Measurements from ENCODE around the gene SH3PXD2A.

The SH3PXD2A gene

DNA sequence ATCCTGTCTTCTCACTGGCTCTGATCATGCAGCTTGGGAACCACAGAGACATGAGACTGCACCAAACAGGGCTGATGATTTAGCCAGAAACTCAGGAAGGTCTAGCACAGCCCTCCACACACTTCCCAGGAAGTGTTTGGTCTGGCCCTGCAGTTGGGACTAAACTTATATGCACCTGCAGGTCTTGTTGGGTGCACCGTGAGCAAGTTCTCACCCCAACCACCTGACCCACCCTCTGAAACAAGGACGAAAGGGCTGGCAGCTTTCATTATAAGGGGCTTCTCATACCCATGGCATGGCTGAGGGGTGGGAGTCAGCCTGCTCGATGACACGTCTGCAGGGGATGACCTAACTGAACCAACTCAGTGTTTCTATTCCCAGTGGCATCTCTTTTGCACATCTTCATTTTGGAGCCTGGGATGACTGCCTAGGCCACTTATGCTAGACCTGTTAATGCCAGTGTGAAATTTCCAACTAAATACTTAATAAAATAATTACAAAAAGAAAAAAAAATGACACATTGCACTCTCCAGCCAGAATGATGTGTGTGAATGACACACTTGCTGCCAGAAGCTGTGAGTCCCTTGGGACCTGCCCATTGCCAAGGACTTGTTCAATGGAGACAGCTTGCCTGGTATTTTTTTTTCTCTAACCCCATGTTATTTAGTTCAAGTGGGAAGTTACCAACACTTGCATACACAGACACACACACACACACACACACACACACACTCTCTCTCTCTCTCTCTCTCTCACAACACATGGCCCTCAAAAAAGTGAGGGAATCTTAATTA lies 259.2 kb downstream of the SH3PXD2A start:
- DNase-seq: no peak

DNA sequence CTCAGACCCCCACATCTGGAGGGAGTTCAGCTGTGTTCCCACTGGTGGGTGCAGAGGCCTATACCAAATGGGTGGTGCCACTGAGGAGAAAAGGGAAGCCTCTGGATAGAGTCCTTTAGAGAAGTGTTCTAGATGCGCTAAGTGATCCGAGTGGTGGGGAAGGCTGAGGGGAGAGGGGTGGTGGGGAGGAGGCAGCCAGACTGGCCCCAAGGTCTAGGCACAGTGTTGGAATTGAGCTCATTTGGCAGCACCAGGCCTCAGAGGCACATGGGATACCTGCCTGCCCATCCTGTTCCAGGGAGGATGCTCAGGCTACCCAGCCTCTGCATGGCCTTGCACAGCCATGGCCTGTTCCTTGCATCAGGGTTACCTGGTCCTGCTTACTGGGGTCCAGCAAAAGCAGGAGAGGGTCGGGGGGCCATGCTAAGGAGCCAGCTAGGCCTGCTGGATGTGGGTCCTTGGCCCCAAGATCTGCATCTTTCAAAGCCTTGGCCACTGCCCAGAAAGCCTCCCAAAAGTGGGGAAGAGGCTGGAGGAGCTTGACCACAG lies 262.3 kb downstream of the SH3PXD2A start:
- no peak for DNase-seq

DNA sequence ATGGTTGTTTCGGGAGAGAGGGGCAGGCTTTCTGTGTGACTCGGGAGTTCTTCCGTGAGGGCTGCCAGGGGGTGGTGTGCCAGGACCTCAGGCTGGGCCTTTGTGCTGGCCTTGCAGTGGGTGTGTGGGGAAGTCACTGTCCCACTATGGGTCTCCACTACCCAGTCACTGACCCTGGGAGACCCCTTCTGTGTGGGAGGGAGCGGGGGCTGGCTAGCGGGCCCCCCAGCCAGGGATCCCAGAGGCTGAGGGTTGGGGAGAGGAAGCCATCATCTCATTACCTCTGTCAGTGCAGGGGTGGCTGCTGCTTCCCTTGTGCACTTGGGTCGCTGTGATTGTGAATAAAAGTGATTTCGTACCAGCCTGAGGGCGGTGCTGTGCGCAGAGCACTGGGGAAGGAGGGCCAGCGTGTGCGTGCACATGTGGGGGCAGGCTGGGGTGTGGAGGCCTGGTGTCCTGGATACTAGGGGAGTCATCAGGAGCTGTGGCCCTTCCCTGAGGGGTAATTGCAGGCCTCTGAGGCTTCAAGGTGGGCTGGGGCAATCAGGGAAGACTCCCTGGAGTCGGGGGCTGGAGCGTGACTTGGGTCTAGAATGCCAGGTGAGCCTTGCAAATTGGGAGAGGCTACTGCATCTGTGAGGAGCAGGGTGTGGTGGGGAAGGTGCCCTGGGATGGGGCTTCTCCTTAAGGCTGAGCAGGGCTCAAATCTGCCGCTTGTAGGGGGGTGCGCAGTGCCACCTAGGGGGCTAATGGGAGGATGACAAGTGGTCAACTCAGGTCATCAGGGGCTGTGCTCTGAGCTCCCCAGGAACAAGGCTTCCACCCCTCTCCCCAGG lies 263.0 kb downstream of the SH3PXD2A start:
- no peak for DNase-seq

DNA sequence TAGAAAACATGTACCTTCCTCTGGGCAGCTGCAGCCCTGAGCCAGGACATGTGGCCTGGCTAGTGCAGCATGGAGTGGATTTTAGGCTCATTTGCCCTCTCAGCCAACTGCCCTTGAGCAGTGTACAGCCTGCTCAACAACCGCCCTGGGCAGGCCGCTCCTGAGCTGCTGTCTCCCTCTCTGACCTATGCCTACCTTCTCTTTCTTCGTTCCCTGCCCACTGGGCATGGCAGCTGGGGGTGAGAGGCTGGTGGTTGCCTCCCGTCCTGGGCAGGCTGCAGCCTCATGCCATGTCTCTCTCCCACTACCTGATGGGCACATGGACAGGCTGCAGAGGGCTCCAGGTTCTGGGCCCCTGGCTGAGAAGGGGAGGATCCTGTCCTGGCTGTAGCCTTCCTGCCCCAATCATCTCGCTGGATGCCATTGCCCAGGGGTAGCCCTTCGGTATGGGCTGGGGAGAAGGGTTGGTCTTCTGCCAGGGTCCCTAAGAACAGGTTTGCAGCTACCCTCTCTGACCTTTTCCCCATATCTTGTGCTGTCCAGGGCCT lies 264.6 kb downstream of the SH3PXD2A start:
- DNase-seq: no peak

DNA sequence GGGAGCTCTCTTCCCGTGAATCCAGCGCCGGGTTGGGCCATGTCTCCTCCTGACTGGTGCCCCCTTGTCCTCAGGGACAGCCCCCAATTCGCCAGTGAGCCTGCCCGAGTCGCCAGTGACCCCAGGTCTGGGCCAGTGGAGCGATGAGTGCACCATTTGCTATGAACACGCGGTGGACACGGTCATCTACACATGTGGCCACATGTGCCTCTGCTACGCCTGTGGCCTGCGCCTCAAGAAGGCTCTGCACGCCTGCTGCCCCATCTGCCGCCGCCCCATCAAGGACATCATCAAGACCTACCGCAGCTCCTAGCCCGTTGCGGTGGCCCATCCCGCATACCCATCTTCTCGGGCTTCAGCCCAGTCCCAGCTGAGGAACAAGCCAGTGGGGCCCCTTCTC lies 265.3 kb downstream of the SH3PXD2A start:
- DNase-seq: no peak

DNA sequence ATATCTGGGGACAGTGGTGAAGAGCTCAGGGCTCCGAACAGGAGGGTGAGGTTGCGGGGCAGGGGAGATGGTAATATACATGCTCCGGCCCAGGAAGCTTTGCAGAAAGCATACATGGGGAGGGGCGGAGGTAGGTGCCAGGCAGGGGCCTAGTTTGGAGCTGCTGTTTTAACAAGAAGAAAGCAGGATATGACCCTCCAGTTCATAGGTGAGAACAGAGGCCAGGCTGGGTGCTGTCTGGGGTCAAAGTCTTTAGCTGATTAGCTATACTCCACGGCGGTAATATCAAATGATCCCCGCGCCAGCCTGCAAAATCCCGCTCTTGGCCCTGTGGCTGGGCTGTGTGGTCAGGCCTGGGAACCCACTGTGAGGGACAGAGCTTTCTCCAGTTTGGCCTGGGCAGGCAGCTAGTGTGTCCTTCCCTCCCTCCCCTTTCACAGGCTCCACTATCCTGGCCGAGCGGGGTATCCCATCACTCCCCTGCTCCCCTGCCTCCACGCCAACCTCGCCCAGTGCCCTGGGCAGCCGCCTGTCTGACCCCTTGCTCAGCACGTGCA lies 266.2 kb downstream of the SH3PXD2A start:
- DNase-seq: no peak

DNA sequence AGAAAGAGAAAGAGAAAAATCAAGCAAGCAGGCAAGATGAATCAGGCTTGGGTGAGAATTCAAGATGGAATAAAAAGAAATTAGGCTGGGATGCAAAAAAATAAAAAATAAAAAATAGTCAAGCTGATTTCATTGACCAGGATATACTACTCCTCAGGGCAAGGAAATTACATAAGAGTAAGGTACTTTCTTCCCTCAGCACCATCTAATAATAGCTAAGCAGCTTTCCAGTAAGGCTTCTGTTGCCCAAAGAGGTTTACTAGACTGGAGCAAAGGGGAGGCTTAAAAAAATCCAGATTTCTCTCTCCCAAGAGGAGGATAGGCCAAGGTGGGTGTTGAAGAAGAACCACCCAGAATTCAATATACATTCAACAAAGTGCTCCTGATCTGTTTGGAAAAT lies 268.3 kb downstream of the SH3PXD2A start:
- DNase-seq: no peak

DNA sequence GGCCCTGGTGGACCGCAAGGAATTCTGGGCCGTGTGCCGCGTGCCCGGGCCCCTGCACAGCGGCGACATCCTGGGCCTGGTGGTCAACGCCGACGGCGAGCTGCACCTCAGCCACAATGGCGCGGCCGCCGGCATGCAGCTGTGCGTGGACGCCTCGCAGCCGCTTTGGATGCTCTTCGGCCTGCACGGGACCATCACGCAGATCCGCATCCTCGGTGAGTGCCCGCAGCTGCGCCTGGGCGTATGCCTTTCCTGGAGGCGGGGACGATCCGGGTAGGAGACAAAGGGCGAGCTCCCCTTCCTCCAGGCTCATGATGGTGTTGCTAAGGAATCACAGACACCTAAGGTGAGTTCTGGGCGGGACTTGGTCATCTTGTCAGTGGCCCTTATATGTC lies 270.4 kb downstream of the SH3PXD2A start:
- no peak for DNase-seq

DNA sequence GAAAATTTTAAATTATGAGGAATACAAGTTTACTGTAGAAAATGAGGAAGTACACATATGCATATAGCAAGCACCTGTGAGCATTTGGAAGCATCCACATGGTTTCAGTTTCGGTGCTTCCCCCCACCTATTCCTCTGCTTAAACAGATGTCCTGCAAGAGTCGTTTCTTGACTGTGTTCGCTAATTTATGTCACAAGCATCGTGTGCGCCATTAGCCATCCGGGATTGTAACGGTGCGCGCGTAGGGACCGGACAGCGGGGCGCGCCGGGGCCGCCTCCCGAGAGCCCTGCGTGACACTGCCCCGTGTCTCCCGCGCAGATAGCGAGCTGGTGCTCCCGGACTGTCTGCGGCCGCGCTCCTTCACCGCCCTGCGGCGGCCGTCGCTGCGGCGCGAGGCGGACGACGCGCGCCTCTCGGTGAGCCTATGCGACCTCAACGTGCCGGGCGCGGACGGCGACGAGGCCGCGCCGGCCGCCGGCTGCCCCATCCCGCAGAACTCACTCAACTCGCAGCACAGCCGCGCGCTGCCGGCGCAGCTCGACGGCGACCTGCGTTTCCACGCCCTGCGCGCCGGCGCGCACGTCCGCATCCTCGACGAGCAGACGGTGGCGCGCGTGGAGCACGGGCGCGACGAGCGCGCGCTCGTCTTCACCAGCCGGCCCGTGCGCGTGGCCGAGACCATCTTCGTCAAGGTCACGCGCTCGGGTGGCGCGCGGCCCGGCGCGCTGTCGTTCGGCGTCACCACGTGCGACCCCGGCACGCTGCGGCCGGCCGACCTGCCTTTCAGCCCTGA lies 271.0 kb downstream of the SH3PXD2A start:
- no peak for DNase-seq

DNA sequence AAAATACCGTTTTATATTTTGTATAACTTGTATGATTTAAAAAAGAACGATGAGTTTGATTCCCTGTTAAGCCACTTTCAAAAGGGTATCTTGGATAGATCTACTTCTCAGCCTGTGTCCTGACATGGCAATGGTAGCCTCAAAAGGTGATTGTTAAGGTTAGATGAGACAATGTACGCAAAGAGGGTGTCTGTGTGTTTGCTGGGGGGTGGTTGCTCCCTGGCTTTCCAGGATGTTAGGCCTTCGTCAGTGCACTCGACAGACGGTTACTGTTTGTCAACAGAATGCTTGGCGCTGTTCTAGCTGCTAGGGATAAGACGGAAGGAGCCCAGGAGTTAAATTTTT lies 271.5 kb downstream of the SH3PXD2A start:
- DNase-seq: no peak

DNA sequence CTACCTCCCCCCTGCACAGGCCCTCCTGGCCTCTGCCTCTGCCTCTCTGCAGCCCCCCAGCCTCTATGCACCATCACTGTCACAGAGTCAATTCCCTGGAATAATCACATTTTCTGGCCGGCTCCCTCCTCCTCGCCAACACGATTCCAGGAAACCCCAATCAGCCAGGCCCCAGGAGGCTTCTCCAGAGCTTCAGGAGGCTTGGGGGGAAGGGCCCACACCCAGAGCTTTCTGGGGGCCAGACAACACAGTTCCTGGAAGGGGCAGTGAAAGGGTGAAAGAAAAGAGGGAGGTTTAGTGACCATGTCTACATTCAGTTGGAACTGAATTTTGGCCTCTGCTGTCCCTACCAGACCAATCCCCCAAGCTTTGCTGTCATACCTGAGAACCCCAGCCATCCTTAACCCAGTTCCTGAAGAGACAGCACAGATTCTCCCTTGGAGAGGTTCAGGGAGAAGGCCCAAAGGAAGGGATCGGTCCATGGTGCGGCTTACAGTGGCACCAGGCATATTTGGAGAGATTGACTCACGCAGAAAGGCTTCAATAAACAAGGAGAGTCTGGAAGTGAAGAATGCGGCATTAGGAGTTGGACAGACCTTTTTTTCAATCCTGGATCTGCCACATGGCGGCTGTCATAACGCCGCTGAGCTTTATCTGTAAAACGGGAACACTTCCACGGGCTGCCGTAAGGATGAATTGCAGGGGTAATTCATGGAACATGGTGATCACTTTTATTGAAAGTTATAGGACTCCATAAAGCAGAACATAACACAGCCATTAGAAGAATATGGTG lies 272.8 kb downstream of the SH3PXD2A start:
- no peak for DNase-seq

DNA sequence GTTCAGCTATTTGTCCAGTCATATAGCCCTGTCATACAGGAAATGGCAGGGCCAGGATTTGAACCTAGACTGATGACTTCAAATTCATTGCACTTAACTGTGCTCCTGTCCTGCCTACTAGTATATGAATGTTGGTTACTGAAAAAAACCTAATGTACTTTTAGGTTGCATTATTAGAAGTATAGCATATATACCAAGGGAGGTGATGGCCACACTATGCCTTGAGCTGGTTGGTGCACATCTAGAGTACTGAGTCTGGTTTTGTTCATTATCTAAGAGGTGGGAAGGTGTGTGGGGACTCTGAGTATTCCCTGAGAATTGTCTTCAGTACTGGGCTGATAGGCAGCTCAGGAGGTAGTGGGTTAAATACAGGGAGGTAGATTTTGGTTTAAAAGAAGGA lies 273.9 kb downstream of the SH3PXD2A start:
- no peak for DNase-seq

DNA sequence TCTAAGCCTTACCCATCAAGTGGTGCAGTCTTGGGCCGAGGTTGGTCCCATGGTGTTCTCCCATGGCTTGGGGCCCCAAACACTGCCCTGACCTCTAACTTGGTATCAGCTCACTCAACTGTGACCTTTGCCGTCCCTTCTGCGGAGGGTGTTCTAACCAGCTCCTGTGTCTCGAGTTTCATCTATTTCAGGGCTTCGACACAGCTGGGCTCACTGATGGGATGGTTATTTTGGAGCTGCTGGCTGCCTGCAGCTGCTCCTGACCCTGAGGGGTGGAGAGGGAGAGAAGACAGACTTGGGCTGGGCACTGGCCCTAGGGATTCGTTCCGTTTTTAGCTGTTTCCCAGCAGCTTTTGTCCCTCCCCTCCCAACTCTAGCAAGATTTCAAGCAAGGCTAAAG lies 274.9 kb downstream of the SH3PXD2A start:
- DNase-seq: no peak

DNA sequence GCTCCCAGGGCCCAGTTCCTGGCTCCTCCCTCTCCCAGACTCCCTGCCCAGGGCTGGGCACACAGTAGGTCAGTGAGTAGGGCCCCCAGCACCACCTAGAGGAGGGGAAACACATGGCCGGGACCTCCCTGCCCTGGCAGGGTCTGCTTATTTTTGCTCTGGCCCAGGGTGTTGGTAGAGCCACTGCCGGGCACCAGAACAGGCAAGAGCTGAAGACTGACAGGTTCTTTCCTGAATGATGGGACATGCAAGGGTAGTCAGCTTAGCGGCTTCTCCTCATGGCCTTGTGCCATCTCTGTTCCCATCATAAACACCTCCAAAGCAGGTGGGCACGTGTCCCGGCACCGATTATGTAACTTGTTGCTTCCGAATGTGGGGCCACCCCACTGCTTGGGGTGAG lies 275.4 kb downstream of the SH3PXD2A start:
- no peak for DNase-seq

DNA sequence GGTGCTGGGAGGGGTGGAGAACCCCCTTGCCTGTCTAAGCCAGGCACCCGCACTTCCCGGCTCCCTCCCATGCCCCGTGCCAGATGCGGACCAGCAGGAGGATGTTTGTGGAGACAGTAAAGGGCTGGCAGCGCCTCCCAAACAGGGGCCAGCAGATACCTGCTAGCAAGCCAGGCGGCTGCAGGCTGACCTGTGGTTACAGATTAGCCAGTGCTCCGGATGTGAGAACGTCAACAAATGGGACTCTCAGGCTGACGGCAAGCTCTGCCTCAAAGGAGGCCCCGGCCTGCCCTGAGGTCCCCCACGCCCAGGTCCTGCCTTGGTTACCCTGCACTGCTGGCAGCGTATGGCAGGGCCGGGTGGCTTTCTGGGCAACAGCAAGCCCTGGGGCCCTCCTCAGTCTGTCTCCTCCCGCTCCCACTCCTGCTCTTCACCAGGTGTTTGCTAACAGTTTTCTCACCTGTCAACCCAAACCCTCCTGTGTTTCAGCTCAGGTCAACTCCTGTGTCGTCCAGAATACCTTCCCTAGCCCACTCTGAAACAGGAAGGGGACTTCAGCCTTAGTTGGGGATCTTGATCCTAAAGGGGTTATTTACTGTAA lies 276.5 kb downstream of the SH3PXD2A start:
- peak; percentile 37 for DNase-seq

DNA sequence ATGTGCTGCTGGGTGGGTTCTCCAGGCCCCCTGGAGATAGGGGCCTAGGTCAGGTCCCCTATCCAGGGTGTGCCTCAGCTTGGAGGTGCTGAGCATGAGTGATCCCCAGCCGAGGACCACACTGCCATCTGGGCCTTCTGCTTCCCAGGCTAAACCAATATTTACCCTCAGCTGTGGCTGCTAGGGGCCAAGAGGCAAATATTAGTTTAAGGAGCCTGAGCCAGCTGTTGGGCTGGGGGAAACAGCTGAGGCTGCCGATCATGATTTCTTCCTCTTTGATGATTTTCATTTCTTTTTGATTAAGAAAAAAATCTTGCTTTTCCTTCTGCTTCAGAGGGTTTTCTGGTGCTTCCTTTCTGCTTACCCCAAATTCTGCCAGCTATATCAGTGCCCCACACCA lies 278.5 kb downstream of the SH3PXD2A start:
- peak; percentile 70 for DNase-seq

DNA sequence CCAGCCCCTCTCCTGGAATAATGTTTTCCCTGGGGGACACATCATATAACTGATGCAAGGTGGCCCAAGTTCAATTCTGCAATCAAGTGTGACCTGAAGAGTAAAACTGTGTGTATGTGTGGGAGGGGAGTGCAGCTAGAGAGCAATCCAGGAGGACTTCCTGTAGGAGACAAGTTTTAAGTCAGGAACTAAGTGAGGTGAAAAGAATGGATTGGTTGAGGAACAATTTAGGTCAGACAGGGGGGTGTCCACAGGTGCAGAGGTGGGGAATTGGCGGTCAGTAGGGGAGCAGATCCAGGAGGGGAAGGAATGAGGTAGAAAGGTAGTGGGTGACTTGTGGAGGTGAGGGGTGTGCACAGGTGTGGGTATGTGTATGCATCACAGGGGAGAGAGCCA lies 279.3 kb downstream of the SH3PXD2A start:
- DNase-seq: no peak

DNA sequence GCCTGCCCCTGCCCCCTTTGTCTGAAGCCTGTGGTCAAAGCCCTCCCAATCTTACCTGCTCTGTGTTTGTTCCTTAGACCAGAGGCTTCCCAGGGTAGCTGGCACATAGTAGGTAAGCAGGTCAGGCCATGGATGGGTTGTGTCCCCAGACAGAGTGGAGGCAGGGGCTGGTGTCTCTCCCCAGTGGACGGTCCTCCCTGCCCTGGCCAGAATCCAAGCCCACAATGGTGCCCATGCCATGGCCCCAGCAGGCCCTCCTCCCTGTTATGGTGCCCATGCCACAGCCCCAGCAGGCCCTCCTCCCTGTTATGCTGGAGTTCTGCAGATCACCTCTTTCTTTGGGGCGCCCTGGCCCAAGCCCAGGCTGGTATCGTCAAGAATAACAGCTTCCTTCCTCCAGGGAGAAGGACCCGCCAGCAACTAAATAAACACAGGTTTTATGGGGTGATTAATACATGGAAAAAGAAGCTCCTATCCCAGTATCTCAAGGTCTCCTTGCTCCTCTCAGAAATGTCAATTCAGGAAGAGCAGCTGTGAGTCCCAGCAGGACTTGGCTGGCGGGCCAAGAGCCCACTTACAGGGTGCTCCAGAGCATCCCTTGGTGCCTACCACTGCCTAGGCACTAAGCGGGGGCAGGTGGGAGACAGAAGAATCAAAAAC lies 279.8 kb downstream of the SH3PXD2A start:
- peak; percentile 18 for DNase-seq

DNA sequence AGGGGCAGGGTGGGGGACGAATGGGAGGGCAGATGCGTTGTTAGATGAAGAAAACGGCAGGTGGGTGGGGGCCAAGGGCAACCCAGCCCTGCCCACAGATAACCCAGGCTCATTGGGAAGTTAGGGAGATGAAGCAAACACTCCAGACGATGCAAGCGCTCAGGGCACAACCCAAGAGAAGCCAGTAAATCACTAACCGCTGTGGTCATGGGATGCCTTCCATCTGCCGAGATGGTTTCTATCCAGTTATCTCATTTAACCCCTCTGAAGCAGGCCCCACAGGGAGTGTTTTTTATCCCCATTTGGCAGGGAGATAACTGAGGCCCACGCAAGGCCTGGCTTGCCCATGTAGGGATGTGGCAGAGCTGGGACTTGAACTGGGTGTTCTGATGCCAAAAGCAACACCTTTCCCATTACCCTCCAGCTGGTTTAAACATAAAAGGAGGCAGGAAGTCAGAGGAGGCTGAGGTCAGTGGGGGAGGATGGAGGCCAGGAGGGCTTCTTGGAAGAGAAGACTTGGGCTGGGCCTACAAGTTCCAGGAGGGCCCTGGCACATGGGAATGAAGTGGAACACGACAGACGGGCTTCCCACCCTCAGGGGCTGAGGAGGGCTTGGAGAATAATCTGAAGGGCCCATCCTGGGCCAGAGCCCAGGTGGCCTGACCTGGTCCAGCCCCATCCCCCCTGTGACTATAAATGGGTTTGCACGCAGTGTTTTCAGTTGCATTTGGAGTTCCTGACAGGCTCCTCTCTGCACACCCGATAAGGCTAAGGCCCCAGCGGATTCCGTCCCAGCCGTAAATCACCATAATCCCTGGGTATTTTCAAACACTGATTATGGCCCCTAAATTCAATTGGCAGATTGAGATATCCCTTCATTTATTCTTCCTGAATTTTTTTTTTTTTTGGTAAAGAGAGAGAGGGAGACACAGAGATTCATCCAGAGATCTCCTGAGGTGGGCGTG lies 281.0 kb downstream of the SH3PXD2A start:
- DNase-seq: no peak

DNA sequence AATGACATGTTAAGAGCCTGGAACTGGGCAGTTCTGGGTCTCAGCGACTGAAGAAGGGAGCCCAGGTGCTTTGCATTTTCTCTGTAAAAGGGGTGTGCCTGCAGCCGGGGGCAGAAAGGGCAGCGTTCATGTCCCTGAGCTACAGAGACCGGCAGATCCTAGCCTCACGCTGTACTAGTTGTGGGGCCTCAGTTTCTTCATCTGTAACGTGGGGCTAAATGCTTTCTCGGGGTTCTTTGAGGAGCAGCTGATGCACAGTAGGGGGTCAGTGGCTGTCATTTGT lies 282.2 kb downstream of the SH3PXD2A start:
- no peak for DNase-seq
